ENCODE data around the gene KCNE4. TPM values are rescaled to one million over a fixed set of nuclear protein-coding genes. Genes with fewer than 3 reads are reported as not detected.

KCNE4 gene
- total and polyA plus RNA-seq, 9 of the 15 experiments (the other 6 are each of a cell fraction or from before 2014, with no cell fraction given), result not detected

GRCh38 chr2:223090540-223091235 is 38.7 kb downstream of the KCNE4 start:
- H3K36me3 ChIP-seq (ENCODE audit: control insufficient read depth, insufficient read depth, low read length), result no peaks in the 10 kb centered on the region
- H3K4me3 ChIP-seq, result no peak overlapping the region
- no peak overlapping the region for H3K27ac ChIP-seq (ENCODE audit: extremely low read depth, low read depth, low read length)
- H4K20me1 ChIP-seq (replicated peaks; ENCODE audit: control insufficient read depth, insufficient read depth, low read length), result no peaks in the 10 kb centered on the region
- whole genome bisulfite sequencing (ENCODE audit: insufficient coverage, low coverage, missing lambda C conversion rate), result 0% methylated on average over 1 of the region's 1 CpG
- H3K4me2 ChIP-seq (ENCODE audit: insufficient read depth, low read length), result no peak overlapping the region
- CTCF ChIA-PET (ENCODE audit: low intra/inter-chr PET ratio), result no interaction called here
- no peak for ATAC-seq
- no peaks in the 10 kb centered on the region for H3K9me3 ChIP-seq (replicated peaks; ENCODE audit: control insufficient read depth, insufficient read depth, low read depth, low read length)
- no peak overlapping the region for H3K9ac ChIP-seq (ENCODE audit: insufficient read depth in 1 of 2, low read depth in 2 of 2, low read length in 2 of 2)
- TF ChIP-seq NR2C2 (CRISPR knock-in tag; IDR thresholded peaks at IDR 0.05) (no peak), NR2C2 (tag; IDR thresholded peaks at IDR 0.05) (peak; percentile 21; the same call in 1 of the 2 replicates), TBL1XR1 (IDR thresholded peaks at IDR 0.05; ENCODE audit: low read length in 2 of 2) (no peak)
- TF ChIP-seq, protein P1, sequence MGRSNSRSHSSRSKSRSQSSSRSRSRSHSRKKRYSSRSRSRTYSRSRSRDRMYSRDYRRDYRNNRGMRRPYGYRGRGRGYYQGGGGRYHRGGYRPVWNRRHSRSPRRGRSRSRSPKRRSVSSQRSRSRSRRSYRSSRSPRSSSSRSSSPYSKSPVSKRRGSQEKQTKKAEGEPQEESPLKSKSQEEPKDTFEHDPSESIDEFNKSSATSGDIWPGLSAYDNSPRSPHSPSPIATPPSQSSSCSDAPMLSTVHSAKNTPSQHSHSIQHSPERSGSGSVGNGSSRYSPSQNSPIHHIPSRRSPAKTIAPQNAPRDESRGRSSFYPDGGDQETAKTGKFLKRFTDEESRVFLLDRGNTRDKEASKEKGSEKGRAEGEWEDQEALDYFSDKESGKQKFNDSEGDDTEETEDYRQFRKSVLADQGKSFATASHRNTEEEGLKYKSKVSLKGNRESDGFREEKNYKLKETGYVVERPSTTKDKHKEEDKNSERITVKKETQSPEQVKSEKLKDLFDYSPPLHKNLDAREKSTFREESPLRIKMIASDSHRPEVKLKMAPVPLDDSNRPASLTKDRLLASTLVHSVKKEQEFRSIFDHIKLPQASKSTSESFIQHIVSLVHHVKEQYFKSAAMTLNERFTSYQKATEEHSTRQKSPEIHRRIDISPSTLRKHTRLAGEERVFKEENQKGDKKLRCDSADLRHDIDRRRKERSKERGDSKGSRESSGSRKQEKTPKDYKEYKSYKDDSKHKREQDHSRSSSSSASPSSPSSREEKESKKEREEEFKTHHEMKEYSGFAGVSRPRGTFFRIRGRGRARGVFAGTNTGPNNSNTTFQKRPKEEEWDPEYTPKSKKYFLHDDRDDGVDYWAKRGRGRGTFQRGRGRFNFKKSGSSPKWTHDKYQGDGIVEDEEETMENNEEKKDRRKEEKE (IDR thresholded peaks at IDR 0.05; ENCODE audit: borderline replicate concordance in 1 of 2, control insufficient read depth in 1 of 2, low read depth in 2 of 2, low read length in 1 of 2), result no peak
- H2AFZ ChIP-seq (ENCODE audit: low read depth, low read length), result no peak overlapping the region
- no TSS peak for BruUV-seq (replicated peaks)
- FAIRE-seq, result no peak
- H3K4me1 ChIP-seq (replicated peaks in 1 of 2; ENCODE audit: control insufficient read depth in 2 of 2, insufficient read depth in 2 of 2, low read length in 2 of 2), result no peaks in the 10 kb centered on the region; a peak in 2 of 5 replicates
- no peaks in the 10 kb centered on the region for H3K9me1 ChIP-seq (ENCODE audit: control insufficient read depth, insufficient read depth, low read length)
- intact Hi-C loops (cut with micrococcal nuclease), result no loop called here
- no peaks in the 10 kb centered on the region for H3K27me3 ChIP-seq (ENCODE audit: control insufficient read depth in 2 of 2, insufficient read depth in 2 of 2, low read length in 2 of 2)
- no peaks in the 10 kb centered on the region for H3K79me2 ChIP-seq (ENCODE audit: control insufficient read depth, insufficient read depth, low read length)
- no peak for DNase-seq (ENCODE audit: extremely low read depth in 1 of 4, low spot score in 3 of 4)
- in situ Hi-C loops (cut with MboI), result no loop called here
- POLR2A ChIA-PET, result no interaction called here
